OCI-LY3 (cell line): ENCODE data around the gene NINJ1.

Experiments
- EZH2phosphoT487 ChIP-seq: fragments of 200-600 bp; shearing (Covaris generic); IDR thresholded peaks from 2 replicates; pipeline ENCODE4 v1.6.1; 2018; ENCODE audit warnings: antibody characterized with exemption, mixed run types, low read depth
- TF ChIP-seq, protein P1 (sequence below): fragments of 200-600, 300-600 bp; sonication (generic); IDR thresholded peaks from 2 replicates; pipeline ENCODE4 v1.5.1; 2014; ENCODE audit warnings: antibody characterized with exemption, low read length, low read depth

DNA sequence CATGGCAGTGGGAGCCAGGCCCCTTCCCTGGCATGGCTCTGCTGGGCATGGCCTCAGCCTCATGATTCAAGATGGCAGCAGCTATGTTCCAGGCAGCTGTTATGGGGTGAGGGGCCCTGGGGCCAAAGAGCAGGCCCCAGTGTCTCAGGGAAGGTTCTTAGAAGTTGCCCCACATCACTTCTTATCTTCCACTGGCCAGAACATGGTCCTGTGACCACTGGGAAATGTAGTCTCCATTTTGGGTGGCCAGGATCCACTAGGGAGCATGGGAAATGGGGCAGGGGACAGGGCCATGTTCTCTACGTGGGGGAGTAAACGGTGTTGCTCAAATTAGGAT is 57.3 kb downstream of the NINJ1 start:
- TF ChIP-seq, protein P1, sequence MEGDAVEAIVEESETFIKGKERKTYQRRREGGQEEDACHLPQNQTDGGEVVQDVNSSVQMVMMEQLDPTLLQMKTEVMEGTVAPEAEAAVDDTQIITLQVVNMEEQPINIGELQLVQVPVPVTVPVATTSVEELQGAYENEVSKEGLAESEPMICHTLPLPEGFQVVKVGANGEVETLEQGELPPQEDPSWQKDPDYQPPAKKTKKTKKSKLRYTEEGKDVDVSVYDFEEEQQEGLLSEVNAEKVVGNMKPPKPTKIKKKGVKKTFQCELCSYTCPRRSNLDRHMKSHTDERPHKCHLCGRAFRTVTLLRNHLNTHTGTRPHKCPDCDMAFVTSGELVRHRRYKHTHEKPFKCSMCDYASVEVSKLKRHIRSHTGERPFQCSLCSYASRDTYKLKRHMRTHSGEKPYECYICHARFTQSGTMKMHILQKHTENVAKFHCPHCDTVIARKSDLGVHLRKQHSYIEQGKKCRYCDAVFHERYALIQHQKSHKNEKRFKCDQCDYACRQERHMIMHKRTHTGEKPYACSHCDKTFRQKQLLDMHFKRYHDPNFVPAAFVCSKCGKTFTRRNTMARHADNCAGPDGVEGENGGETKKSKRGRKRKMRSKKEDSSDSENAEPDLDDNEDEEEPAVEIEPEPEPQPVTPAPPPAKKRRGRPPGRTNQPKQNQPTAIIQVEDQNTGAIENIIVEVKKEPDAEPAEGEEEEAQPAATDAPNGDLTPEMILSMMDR: no peak
- TF ChIP-seq EZH2phosphoT487: no peak
